Ishikawa (cell line): ENCODE data around the gene GSKIP.

Experiments
- CEBPB ChIP-seq: IDR thresholded peaks from 2 replicates; pipeline ENCODE4 v1.6.1; 2012
- EP300 ChIP-seq: IDR thresholded peaks from 2 replicates; pipeline ENCODE4 v1.6.1; 2012; ENCODE audit warnings: borderline replicate concordance
- REST ChIP-seq: IDR thresholded peaks from 2 replicates; pipeline ENCODE4 v1.6.1; 2012; ENCODE audit warnings: low read depth, mild to moderate bottlenecking
- TAF1 ChIP-seq: IDR thresholded peaks from 2 replicates; pipeline ENCODE4 v1.6.1; 2012; ENCODE audit warnings: low read depth, mild to moderate bottlenecking
- TF ChIP-seq, protein P1 (sequence below): IDR thresholded peaks from 2 replicates; pipeline ENCODE4 v1.6.1; 2012

- TF ChIP-seq CEBPB (no peak), EP300 (no peak), REST (no peak), TAF1 (no peak)
- TF ChIP-seq, protein P1, sequence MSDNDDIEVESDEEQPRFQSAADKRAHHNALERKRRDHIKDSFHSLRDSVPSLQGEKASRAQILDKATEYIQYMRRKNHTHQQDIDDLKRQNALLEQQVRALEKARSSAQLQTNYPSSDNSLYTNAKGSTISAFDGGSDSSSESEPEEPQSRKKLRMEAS, result no peak
Observed at GRCh38 chr14:96408608-96409007, 45.3 kb downstream of the GSKIP start.
